ENCODE data around the gene PDZD7.
"Not testable (repeated sequence)": the region's sequence is repeated elsewhere in the genome, so short reads cannot be mapped to it uniquely, and the experiment has no call there.

The PDZD7 gene

GRCh38 chr10:101038484-101038883, 7.6 kb upstream of the PDZD7 start:
- DNase-seq (ENCODE audit: low spot score): no peak

GRCh38 chr10:101036726-101037125, 5.8 kb upstream of the PDZD7 start:
- no peak for DNase-seq (ENCODE audit: low spot score)

DNA sequence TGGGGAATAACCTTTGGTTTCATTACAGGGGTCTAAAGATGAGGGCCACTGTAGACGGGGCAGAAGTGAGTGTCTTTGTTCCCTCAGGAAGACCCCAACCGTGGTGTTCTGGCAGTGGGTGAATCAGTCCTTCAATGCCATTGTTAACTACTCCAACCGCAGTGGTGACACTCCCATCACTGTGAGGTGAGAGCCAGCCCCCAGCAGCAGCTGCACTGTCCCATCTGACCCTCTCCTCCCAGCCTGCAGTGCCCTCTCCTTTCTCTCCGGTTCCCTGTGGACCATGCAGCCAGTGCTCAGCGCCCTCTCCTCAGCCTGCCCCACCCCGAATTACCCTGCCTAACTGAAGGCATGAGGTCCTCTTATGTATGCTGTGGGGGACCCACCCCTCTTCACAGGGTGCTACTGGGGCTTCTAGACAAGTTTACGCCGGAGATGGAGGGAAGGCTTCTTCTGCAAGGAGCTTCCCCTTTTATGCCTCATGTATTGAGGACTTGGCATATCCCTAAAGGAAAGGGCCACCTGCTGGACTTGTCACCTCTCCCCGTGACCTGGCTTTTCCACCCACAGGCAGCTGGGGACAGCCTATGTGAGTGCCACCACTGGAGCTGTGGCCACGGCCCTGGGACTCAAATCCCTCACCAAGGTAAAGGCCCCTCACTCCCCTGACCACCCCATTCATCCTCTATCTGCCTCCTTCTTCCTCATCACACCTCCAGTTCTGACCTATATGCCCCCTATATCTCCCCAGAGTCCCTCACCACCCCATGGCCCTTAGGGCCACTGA, 5.2 kb upstream of the PDZD7 start:
- no peak for DNase-seq (ENCODE audit: low spot score)

- DNase-seq (ENCODE audit: low spot score): no peak
Observed at GRCh38 chr10:101035314-101035713, 4.4 kb upstream of the PDZD7 start.

- not testable (repeated sequence) for DNase-seq (ENCODE audit: low spot score)
Observed at GRCh38 chr10:101034404-101034803, 3.5 kb upstream of the PDZD7 start.

GRCh38 chr10:101033276-101033675, 2.3 kb upstream of the PDZD7 start:
- no peak for DNase-seq (ENCODE audit: low spot score)

- DNase-seq (ENCODE audit: low spot score): no peak
Observed at GRCh38 chr10:101032637-101033224, 1.8 kb upstream of the PDZD7 start.

GRCh38 chr10:101031796-101032636, 1.1 kb upstream of the PDZD7 start:
- DNase-seq (ENCODE audit: low spot score): no peak

- no peak for DNase-seq (ENCODE audit: low spot score)
Observed at GRCh38 chr10:101030496-101031127, 317 bp downstream of the PDZD7 start.

GRCh38 chr10:101029520-101030295, 1.2 kb downstream of the PDZD7 start:
- DNase-seq (ENCODE audit: low spot score): no peak

DNA sequence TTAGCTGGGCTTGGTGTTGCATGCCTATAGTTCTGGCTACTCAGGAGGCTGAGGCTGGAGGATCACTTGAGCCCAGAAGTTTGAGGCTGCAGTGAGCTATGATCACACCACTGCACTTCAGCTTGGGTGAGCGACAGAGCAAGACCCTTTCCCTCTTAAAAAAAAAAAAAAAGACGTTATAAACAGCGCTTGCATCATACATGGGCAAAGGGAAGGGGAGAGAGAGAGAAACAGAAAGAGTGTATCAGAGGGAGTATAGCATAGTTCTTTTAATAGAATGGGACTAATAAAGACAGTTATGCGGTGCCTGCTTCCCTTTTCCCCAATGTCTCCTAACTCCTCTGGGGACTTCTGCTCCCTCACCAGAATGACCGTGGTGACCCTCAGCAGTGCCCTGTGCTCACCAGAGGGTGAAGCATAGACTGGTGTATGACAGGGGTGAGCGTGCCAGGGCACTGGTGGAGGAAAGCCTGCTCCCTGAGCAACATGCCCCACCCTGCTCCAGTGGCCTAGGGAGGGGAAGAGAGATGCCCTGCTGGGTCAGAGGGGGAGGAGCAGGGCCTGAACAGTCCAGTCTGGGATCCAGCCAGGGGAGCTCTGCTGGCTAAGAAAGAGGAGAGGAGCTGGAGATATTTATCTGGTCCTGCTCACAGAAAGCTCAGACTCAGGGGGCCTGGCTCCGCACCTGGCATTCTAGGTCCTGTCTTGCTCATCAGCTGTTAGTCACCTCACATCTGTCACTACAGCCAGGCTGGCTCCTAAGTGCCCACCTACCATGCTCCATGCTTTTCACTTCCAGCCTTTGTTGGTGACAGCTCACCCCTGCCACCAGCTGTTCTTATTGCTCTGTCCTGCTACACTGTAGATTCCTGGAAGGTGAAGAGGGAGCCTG, 2.2 kb downstream of the PDZD7 start:
- DNase-seq (ENCODE audit: low spot score): no peak

DNA sequence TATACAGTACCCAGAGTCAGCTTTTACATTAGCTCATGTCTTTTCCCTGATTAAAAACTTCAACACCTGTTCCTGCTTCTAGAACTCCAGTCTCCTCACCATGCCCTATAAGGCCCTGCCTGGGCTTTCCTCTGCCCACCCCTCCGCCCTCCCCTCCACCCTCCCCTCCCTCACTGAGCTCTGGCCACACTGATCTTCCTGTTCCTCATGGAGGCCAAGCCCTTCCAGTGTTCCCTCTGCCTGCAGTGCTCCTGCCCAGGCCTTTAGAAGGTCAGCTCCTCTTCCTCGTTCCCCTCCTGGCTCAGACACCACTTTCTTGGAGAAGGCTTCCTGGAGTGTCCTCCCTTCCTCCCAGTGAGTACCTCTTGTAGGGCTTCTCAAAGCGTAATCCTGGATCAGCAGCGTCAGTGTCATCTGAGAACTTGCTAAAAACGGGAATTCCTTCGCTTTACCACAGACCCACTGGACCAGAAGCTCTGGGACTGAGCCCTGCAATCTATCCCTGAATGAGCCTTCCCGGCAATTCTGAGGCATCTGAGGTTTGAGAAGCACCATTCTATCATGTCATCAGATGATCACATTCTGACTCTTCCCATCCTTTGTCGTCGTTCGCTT, 3.7 kb downstream of the PDZD7 start:
- DNase-seq (ENCODE audit: low spot score): no peak

DNA sequence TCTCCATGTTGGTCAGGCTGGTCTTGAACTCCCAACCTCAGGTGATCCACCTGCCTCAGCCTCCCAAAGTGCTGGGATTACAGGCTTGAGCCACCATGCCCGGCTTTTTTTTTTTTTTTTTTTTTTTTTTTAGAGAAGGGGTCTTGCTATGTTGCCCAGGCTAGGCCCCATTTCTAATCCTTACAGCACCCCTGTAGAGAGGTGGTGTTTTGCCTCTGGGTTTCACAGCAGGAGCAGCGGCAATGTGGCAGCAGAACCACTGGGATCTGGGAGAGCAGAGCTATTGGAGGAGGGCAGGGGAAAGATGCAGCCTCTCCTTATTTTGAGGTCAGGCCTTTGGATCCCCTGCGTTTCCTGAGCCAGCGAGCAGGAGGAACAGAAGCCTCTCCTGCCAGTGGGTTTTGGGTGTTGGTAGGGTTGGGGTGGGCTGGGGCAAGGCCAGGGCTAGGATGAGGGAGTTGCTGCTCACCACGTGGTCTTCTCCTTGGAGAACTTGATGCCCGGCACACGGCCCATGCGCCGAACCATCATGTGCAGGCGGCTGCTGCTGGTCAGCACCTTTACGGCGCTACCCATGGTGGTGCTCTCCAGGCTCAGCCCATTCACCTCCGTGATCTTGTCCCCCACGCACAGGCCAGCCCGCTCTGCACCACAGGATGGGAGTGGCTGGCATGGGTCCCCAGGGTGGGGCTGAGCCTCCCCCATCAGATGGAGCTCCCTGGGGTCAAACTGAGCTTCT, 7.8 kb downstream of the PDZD7 start:
- no peak for DNase-seq (ENCODE audit: low spot score)

- no peak for DNase-seq (ENCODE audit: low spot score)
Observed at GRCh38 chr10:101021692-101022251, 9.2 kb downstream of the PDZD7 start.

GRCh38 chr10:101021239-101021638, 9.7 kb downstream of the PDZD7 start:
- DNase-seq (ENCODE audit: low spot score): no peak

DNA sequence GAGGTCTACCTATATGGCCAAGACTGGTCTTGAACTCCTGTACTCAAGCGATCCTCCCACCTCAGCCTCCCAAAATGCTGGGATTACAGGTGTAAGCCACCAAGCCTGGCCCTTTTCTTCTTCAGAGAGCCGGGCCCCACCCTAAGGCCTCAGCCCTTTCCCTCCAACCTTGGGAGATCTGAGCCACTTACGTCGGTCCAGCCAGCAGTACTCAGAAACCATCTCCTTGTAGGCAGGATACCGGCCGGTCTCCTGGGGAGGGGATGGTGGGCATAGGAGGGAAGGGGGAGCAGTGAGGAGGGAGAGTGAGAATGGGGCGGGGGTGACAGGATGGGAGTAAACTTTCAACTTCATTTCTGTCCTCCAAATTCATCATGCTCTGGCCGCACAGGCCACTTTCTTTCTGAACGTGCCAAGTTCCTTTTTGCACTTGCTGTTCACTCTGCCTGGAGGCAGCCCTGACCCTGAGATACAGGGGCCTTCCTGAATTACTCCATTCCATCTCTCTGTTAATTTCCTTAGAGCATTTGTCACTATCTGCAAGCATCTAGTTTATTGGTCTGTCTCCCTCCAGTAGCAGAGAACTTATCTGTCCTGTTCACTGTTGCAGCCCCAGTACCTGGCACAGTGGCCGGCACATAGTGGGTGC, 10.4 kb downstream of the PDZD7 start:
- no peak for DNase-seq (ENCODE audit: low spot score)

GRCh38 chr10:101019440-101019703, 11.6 kb downstream of the PDZD7 start:
- DNase-seq (ENCODE audit: low spot score): no peak

GRCh38 chr10:101018600-101019439, 12.1 kb downstream of the PDZD7 start:
- DNase-seq (ENCODE audit: low spot score): peak; percentile 65

Measured in COLO829 (cell line).